ENCODE measurements around the gene PILRA. TPM values are rescaled to one million over a fixed set of nuclear protein-coding genes. Genes with fewer than 3 reads are reported as not detected.

Gene PILRA
- total RNA-seq, 2 donors from 2014 or later = 1.2 to 3.1 TPM

DNA sequence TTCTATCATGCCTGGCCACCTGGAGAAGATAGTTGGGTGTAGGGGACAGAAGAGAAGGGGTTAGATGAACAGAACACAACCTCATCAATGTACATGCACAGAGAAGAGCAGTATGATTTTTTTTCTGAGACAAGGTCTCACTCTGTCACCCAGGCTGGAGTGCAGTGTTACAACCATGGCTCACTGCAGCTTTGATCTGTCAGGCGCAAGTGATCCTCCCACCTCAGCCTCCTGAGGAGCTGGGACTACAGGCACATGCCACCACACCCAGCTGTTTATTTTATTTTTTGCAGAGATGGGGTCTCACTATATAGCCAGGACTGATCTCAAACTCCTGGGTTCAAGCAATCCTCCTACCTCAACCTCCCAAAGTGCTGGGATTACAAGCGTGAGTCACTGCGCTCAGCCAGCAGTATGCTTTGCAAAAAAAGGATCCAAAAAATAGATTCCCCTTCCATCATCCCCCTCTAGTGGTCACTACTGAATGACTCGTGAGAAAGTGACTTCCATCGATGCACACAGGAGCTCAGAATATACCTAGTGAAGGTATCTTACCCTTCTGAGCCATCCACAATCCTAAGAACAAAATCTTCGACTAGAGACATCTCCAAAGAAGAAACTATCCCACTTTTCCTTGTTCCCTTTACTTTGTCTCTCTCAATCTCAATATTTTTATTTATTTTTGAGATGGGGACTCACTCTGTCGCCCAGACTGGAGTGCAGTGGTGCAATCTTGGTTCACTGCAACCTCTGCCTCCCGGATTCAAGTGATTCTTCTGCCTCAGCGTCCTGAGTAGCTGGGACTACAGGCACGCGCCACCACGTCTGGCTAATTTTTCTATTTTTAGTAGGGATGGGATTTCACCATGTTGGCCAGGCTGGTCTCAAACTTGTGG is 34.2 kb downstream of the PILRA start:
- TF ChIP-seq, protein P1, sequence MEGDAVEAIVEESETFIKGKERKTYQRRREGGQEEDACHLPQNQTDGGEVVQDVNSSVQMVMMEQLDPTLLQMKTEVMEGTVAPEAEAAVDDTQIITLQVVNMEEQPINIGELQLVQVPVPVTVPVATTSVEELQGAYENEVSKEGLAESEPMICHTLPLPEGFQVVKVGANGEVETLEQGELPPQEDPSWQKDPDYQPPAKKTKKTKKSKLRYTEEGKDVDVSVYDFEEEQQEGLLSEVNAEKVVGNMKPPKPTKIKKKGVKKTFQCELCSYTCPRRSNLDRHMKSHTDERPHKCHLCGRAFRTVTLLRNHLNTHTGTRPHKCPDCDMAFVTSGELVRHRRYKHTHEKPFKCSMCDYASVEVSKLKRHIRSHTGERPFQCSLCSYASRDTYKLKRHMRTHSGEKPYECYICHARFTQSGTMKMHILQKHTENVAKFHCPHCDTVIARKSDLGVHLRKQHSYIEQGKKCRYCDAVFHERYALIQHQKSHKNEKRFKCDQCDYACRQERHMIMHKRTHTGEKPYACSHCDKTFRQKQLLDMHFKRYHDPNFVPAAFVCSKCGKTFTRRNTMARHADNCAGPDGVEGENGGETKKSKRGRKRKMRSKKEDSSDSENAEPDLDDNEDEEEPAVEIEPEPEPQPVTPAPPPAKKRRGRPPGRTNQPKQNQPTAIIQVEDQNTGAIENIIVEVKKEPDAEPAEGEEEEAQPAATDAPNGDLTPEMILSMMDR (IDR thresholded peaks at IDR 0.05) = peak; percentile 40
- no peaks in the 10 kb centered on the region for H3K9me3 ChIP-seq
- intact Hi-C loops (cut with DNase I) = no loop called here
- H3K9ac ChIP-seq (ENCODE audit: low read depth in 2 of 2, low read length in 2 of 2) = no peak overlapping the region
- DNase-seq = peak; percentile 34
- H3K27ac ChIP-seq = no peak overlapping the region
- H3K4me1 ChIP-seq = no peaks in the 10 kb centered on the region
- H3K4me3 ChIP-seq = no peak overlapping the region
- H3K27me3 ChIP-seq = no peaks in the 10 kb centered on the region
- no peaks in the 10 kb centered on the region for H3K36me3 ChIP-seq

DNA sequence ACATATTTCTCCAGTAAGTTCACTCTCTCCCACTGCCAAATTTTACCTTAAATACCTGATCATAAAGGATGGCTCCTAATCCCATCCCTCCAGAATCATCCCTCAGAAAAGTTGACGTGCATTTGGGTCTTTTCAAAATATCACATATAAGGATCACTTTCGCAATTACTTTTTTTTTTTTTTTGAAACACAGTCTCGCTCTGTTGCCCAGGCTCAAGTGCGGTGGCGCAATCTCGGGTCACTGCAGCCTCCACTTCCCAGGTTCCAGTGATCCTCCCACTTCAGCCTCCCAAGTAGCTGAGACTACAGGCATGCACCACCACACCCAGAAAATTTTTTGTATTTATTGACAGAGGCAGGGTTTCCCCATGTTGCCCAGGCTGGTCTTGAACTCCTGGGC is 37.8 kb downstream of the PILRA start:
- Histone ChIP-seq H3K4me3 (no peak overlapping the region), H3K4me1 (no peaks in the 10 kb centered on the region), H3K36me3 (no peaks in the 10 kb centered on the region), H3K9me3 (no peaks in the 10 kb centered on the region), H3K9ac (ENCODE audit: low read depth in 2 of 2, low read length in 2 of 2) (no peak overlapping the region), H3K27me3 (no peaks in the 10 kb centered on the region), H3K27ac (no peak overlapping the region)
- intact Hi-C loops (cut with DNase I) = no loop called here
- TF ChIP-seq, protein P1 (IDR thresholded peaks at IDR 0.05) = no peak
- DNase-seq = no peak

DNA sequence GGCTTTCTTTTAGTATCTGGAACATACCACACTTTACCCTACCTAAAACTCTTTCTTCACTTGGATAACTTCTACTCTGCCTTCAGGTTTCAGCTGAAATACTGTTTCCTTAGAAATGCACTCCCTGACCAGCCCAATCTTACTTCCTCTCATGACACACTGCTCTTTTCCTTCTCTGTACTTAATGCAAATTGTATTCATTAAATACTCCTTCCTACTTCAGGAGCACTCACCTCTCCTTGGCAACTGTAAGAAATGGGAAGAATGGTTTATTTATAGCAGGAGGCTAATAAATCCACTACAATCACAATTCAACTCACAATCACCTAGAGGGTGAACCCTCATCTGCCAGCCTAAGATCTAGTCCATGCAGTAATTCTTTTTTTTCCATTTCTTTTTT is 40.1 kb downstream of the PILRA start:
- intact Hi-C loops (cut with DNase I) = no loop called here
- H3K9ac ChIP-seq (ENCODE audit: low read depth in 2 of 2, low read length in 2 of 2) = no peak overlapping the region

DNA sequence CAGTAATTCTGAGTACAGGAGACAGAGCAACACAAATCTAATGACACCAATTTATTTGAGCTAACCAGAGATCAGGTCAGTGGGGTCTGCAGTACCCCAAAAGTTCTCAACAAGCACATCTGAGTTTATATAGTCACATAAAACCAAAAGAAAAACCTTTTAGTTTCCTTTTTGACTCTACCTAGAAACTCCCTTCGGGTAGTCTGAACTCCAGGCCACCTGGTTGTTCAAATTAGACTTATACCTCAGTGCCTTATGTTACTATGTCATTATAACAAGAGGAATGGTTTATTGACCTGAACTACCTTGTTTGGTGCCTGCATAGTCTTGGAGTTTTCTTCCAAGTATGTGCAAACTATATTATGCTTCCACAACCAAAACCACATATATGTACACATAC is 40.6 kb downstream of the PILRA start:
- H3K4me3 ChIP-seq = no peak overlapping the region
- no peaks in the 10 kb centered on the region for H3K36me3 ChIP-seq
- H3K4me1 ChIP-seq = no peaks in the 10 kb centered on the region
- no peak for DNase-seq
- H3K27ac ChIP-seq = no peak overlapping the region
- TF ChIP-seq, protein P1 (IDR thresholded peaks at IDR 0.05) = no peak
- H3K9me3 ChIP-seq = no peaks in the 10 kb centered on the region
- H3K9ac ChIP-seq (ENCODE audit: low read depth in 2 of 2, low read length in 2 of 2) = no peak overlapping the region
- intact Hi-C loops (cut with DNase I) = no loop called here
- no peaks in the 10 kb centered on the region for H3K27me3 ChIP-seq

More for the DNA sequence above, 40.1 kb downstream of the PILRA start:
- Histone ChIP-seq H3K27me3 (no peaks in the 10 kb centered on the region), H3K4me3 (no peak overlapping the region), H3K4me1 (no peaks in the 10 kb centered on the region), H3K36me3 (no peaks in the 10 kb centered on the region), H3K9me3 (no peaks in the 10 kb centered on the region), H3K27ac (no peak overlapping the region)
- TF ChIP-seq, protein P1 (IDR thresholded peaks at IDR 0.05) = no peak
- no peak for DNase-seq

DNA sequence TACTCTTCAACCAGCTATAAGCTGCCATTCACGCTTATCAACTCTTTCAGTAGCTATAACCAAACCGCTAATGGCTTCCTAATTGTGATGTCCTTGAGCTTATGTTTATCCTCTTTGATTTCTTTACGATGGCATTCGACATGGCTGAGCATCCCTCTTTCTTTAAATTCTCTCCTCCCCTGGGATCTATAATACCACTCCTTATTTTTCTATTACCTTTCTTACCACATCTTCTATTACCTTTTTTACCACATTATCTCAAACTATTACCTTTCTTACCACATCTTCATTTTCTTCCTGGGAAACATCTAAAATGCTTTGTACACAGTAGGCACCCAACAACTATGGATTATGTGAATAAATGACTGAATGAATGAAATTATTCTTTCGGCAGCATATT is 42.2 kb downstream of the PILRA start:
- Histone ChIP-seq H3K9me3 (no peaks in the 10 kb centered on the region), H3K36me3 (no peaks in the 10 kb centered on the region), H3K4me3 (no peak overlapping the region), H3K27me3 (no peaks in the 10 kb centered on the region), H3K27ac (no peak overlapping the region), H3K9ac (ENCODE audit: low read depth in 2 of 2, low read length in 2 of 2) (no peak overlapping the region), H3K4me1 (no peaks in the 10 kb centered on the region)
- TF ChIP-seq, protein P1 (IDR thresholded peaks at IDR 0.05) = no peak
- no peak for DNase-seq
- intact Hi-C loops (cut with DNase I) = no loop called here
